GM23338 (cell line): ENCODE data around the gene BICDL1. TPM values are rescaled to one million over a fixed set of nuclear protein-coding genes. Genes with fewer than 3 reads are reported as not detected.

ENCODE experiments used
- ATAC-seq: fragments of 200-7000 bp; cut with Tn5 transposase; 3 replicates; pipeline ENCODE4 v1.9.1; 2020
- DNase-seq: peaks from one replicate; pipeline ENCODE4 v3.0.0-alpha.2; 2015; ENCODE audit warnings: low spot score
- H2AFZ ChIP-seq: fragments of 200-600 bp; sonication (generic); 2 replicates; pipeline ENCODE4 v1.8.0; 2016; ENCODE audit warnings: antibody characterized with exemption, mild to moderate bottlenecking, moderate library complexity
- H3F3A ChIP-seq: fragments of 200-600 bp; sonication (generic); replicated peaks from 2 replicates; pipeline ENCODE4 v1.8.0; 2017; ENCODE audit warnings: antibody characterized with exemption, mixed run types, low read depth
- H3K27ac ChIP-seq: fragments of 200-600 bp; sonication (generic); 2 replicates; pipeline ENCODE4 v1.6.1; 2016; ENCODE audit warnings: low read depth
- H3K27me3 ChIP-seq: fragments of 200-600 bp; sonication (generic); 2 replicates; pipeline ENCODE4 v1.8.0; 2016; ENCODE audit warnings: mild to moderate bottlenecking, mixed run types, moderate library complexity; ENCODE audit not compliant: insufficient read depth
- H3K36me3 ChIP-seq: fragments of 200-600 bp; sonication (generic); 2 replicates; pipeline ENCODE4 v1.8.0; 2016; ENCODE audit warnings: mild to moderate bottlenecking; ENCODE audit not compliant: insufficient read depth
- H3K4me1 ChIP-seq: fragments of 200-600 bp; sonication (generic); 2 replicates; pipeline ENCODE4 v1.8.0; 2016; ENCODE audit warnings: mild to moderate bottlenecking, moderate library complexity; ENCODE audit not compliant: insufficient read depth
- H3K4me2 ChIP-seq: fragments of 200-600 bp; sonication (generic); 2 replicates; pipeline ENCODE4 v1.7.1; 2017; ENCODE audit warnings: mixed run types
- H3K4me3 ChIP-seq: fragments of 200-600 bp; sonication (generic); 2 replicates; pipeline ENCODE4 v1.6.1; 2016; ENCODE audit warnings: mixed run types
- H3K79me2 ChIP-seq: fragments of 200-600 bp; sonication (generic); replicated peaks from 2 replicates; pipeline ENCODE4 v1.8.0; 2017; ENCODE audit warnings: mild to moderate bottlenecking; ENCODE audit not compliant: insufficient read depth
- H3K9me2 ChIP-seq: fragments of 200-600 bp; sonication (generic); 2 replicates; pipeline ENCODE4 v1.8.0; 2017; ENCODE audit not compliant: insufficient read depth
- H4K20me1 ChIP-seq: fragments of 200-600 bp; sonication (generic); replicated peaks from 2 replicates; pipeline ENCODE4 v1.8.0; 2017; ENCODE audit warnings: mild to moderate bottlenecking; ENCODE audit not compliant: insufficient read depth
- H3K27ac Mint-ChIP-seq: 2 replicates; pipeline ENCODE4 v1.8.0; 2020; ENCODE audit warnings: inconsistent platforms, mild to moderate bottlenecking, moderate library complexity, mixed read lengths
- H3K27me3 Mint-ChIP-seq: 3 replicates; pipeline ENCODE4 v1.8.0; 2022; ENCODE audit warnings: low read depth, mild to moderate bottlenecking, moderate library complexity, mixed read lengths, inconsistent platforms; ENCODE audit not compliant: insufficient read depth, poor library complexity
- H3K36me3 Mint-ChIP-seq: 3 replicates; pipeline ENCODE4 v1.8.0; 2021; ENCODE audit warnings: low read depth, mild to moderate bottlenecking, inconsistent platforms, moderate library complexity, mixed read lengths
- H3K4me1 Mint-ChIP-seq: 3 replicates; pipeline ENCODE4 v1.8.0; 2020; ENCODE audit warnings: mild to moderate bottlenecking, inconsistent platforms, mixed read lengths
- H3K4me3 Mint-ChIP-seq: 3 replicates; pipeline ENCODE4 v1.8.0; 2021; ENCODE audit warnings: moderate library complexity, mild to moderate bottlenecking, inconsistent platforms, mixed read lengths
- H3K9me3 Mint-ChIP-seq: 3 replicates; pipeline ENCODE4 v1.8.0; 2020; ENCODE audit warnings: moderate library complexity, mild to moderate bottlenecking, inconsistent platforms, mixed read lengths
- CREB1 ChIP-seq: fragments of 250-450 bp; sonication (Bioruptor Pico); IDR thresholded peaks from 2 replicates; pipeline ENCODE4 v1.5.0; 2020; ENCODE audit warnings: low read depth, mild to moderate bottlenecking, moderate library complexity
- ETS1 ChIP-seq: IDR thresholded peaks from 2 replicates; pipeline ENCODE4 v1.6.1; 2016; ENCODE audit warnings: antibody characterized with exemption
- EZH2 ChIP-seq: fragments of 200-600 bp; sonication (generic); IDR thresholded peaks from one replicate; pipeline ENCODE4 v1.8.0; 2017; ENCODE audit warnings: antibody characterized with exemption, mild to moderate bottlenecking, low read depth; ENCODE audit not compliant: unreplicated experiment
- EZH2phosphoT487 ChIP-seq: fragments of 200-600 bp; sonication (generic); IDR thresholded peaks from one replicate; pipeline ENCODE4 v1.8.1; 2018; ENCODE audit warnings: antibody characterized with exemption; ENCODE audit not compliant: unreplicated experiment
- JUNB ChIP-seq: IDR thresholded peaks from one replicate; pipeline ENCODE4 v1.6.1; 2016; ENCODE audit warnings: antibody characterized with exemption; ENCODE audit not compliant: unreplicated experiment
- NANOG ChIP-seq: IDR thresholded peaks from 2 replicates; pipeline ENCODE4 v1.6.1; 2016; ENCODE audit warnings: antibody characterized with exemption, borderline replicate concordance
- POLR2AphosphoS5 ChIP-seq: IDR thresholded peaks from 2 replicates; pipeline ENCODE4 v1.6.1; 2016; ENCODE audit warnings: antibody characterized with exemption, low read depth
- REST ChIP-seq: IDR thresholded peaks from one replicate; pipeline ENCODE4 v1.6.1; 2018; ENCODE audit warnings: antibody characterized with exemption; ENCODE audit not compliant: unreplicated experiment
- STAT1 ChIP-seq: IDR thresholded peaks from one replicate; pipeline ENCODE4 v1.6.1; 2016; ENCODE audit warnings: antibody characterized with exemption; ENCODE audit not compliant: unreplicated experiment
- ZNF114 ChIP-seq: fragments of 250-450 bp; sonication (Bioruptor Pico); IDR thresholded peaks from 2 replicates; pipeline ENCODE4 v1.5.0; 2020; ENCODE audit warnings: mild to moderate bottlenecking, moderate library complexity
- ZNF331 ChIP-seq: fragments of 250-450 bp; sonication (Bioruptor Pico); IDR thresholded peaks from 2 replicates; pipeline ENCODE4 v1.5.0; 2020; ENCODE audit warnings: low read depth, mild to moderate bottlenecking, moderate library complexity
- polyA plus RNA-seq: library from polyadenylated mRNA; unstranded; fragments of >200 nt; fragmentation: Nextera tagmentation; extraction: Ambion mirVana; gene quantifications from 2 replicates; pipeline ENCODE4 v1.2.1, GENCODE V29; 2016
- total RNA-seq: library from RNA; depleted of rRNA; stranded (reverse); fragments of >200 nt; shearing (Covaris generic); gene quantifications from 2 replicates; pipeline ENCODE4 v1.2.3, GENCODE V29; 2014
- TF ChIP-seq, protein P1 (sequence below), 2 experiments: fragments of 200-600 bp in 1 of 2; sonication (generic) in 1 of 2; conservative IDR thresholded peaks; 2 replicates each; pipeline versions ENCODE4 v1.5.1 to v1.6.1; 2016 to 2017; ENCODE audit warnings: antibody characterized with exemption in 2 of 2, low read depth in 2 of 2, mild to moderate bottlenecking in 2 of 2, moderate library complexity in 1 of 2

Gene BICDL1
- total and polyA plus RNA-seq, 2 experiments from 2014 or later: 14.0 to 25.7 TPM

DNA sequence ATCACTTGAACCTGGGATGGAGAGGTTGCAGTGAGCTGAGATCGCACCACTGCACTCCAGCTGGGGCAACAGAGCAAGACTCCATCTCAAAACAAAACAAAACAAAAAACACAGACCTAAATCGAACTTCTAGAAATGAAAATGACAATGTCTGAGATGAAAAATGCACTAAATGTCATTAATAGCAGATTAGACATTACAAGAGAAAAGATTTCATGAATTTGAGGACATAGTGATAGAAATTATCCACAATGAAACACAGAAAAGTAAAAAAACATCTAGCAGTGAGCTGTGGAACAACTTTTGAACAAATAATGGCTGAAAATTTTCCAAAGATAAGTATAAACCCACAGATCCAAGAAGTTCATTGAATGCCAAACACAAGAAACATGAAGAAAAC, 35.2 kb downstream of the BICDL1 start:
- DNase-seq (no peak), ATAC-seq (no peak)
- Mint-ChIP-seq H3K4me3 (no peak overlapping the region), H3K27ac (no peak overlapping the region), H3K27me3 (peaks cover 2% of the 10 kb centered on the region), H3K9me3 (no peaks in the 10 kb centered on the region; the same call in 2 of the 3 replicates), H3K36me3 (peaks cover 11% of the 10 kb centered on the region; the same call in 2 of the 3 replicates), H3K4me1 (no peaks in the 10 kb centered on the region)
- H3K27ac ChIP-seq: no peak overlapping the region
- H3K4me2 ChIP-seq: no peak overlapping the region
- no peaks in the 10 kb centered on the region for H3F3A ChIP-seq
- 0 out of 2 replicates have a peak, but pooled peaks cover 4% of the 10 kb centered on the region for H4K20me1 ChIP-seq
- no peaks in the 10 kb centered on the region for H3K4me1 ChIP-seq
- no peaks in the 10 kb centered on the region for H3K79me2 ChIP-seq
- no peaks in the 10 kb centered on the region for H3K36me3 ChIP-seq
- H2AFZ ChIP-seq: no peak overlapping the region
- TF ChIP-seq ZNF331 (CRISPR knock-in tag) (no peak), REST (no peak), EZH2phosphoT487 (no peak), EZH2 (no peak), NANOG (no peak), JUNB (no peak), CREB1 (CRISPR knock-in tag) (no peak), ZNF114 (CRISPR knock-in tag) (no peak), POLR2AphosphoS5 (no peak), STAT1 (no peak), ETS1 (no peak)
- TF ChIP-seq, protein P1, sequence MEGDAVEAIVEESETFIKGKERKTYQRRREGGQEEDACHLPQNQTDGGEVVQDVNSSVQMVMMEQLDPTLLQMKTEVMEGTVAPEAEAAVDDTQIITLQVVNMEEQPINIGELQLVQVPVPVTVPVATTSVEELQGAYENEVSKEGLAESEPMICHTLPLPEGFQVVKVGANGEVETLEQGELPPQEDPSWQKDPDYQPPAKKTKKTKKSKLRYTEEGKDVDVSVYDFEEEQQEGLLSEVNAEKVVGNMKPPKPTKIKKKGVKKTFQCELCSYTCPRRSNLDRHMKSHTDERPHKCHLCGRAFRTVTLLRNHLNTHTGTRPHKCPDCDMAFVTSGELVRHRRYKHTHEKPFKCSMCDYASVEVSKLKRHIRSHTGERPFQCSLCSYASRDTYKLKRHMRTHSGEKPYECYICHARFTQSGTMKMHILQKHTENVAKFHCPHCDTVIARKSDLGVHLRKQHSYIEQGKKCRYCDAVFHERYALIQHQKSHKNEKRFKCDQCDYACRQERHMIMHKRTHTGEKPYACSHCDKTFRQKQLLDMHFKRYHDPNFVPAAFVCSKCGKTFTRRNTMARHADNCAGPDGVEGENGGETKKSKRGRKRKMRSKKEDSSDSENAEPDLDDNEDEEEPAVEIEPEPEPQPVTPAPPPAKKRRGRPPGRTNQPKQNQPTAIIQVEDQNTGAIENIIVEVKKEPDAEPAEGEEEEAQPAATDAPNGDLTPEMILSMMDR (conservative IDR thresholded peaks at IDR 0.05; ENCODE audit: low read depth in 2 of 2): no peak
- no peaks in the 10 kb centered on the region for H3K9me2 ChIP-seq
- H3K4me3 ChIP-seq: no peak overlapping the region
- no peaks in the 10 kb centered on the region for H3K27me3 ChIP-seq
